EL (cell line): ENCODE measurements around the gene ZNF132.
"Not testable (repeated sequence)": the region's sequence is repeated elsewhere in the genome, so short reads cannot be mapped to it uniquely, and the experiment has no call there.

ENCODE experiments used
- DNase-seq: peaks from one replicate; pipeline ENCODE4 v3.0.0-alpha.2; 2016

Gene ZNF132

GRCh38 chr19:58466760-58467589 is 27.0 kb upstream of the ZNF132 start, which contains the start of gene ZNF324:
ZNF324 (plus strand) TSS chr19:58467080; CDS start chr19:58469186, 2,106 bp downstream.
- peak; percentile 94 for DNase-seq

- no peak for DNase-seq
These were observed 26.3 kb upstream of the ZNF132 start for GRCh38 chr19:58466089-58466759.

- no peak for DNase-seq
These were observed 20.1 kb upstream of the ZNF132 start for GRCh38 chr19:58460039-58460438.

- no peak for DNase-seq
These were observed 16.2 kb upstream of the ZNF132 start for GRCh38 chr19:58456111-58456510.

- DNase-seq: no peak
These were observed 15.4 kb upstream of the ZNF132 start for GRCh38 chr19:58455306-58455705.

GRCh38 chr19:58453743-58454142 is 13.8 kb upstream of the ZNF132 start:
- DNase-seq: no peak

GRCh38 chr19:58451358-58452101 is 11.6 kb upstream of the ZNF132 start, which contains the start of gene ZNF324B:
ZNF324B (plus strand) TSS chr19:58451622; CDS start chr19:58453702, 2,080 bp downstream.
- peak; percentile 95 for DNase-seq

- DNase-seq: no peak
These were observed 11.0 kb upstream of the ZNF132 start for GRCh38 chr19:58450856-58451357.

GRCh38 chr19:58449980-58450379 is 10.0 kb upstream of the ZNF132 start:
- not testable (repeated sequence) for DNase-seq

- DNase-seq: not testable (repeated sequence)
These were observed 8.9 kb upstream of the ZNF132 start for GRCh38 chr19:58448860-58449259.

GRCh38 chr19:58442986-58443385 is 3.0 kb upstream of the ZNF132 start:
- DNase-seq: not testable (repeated sequence)

GRCh38 chr19:58440556-58440955 is 603 bp upstream of the ZNF132 start:
- no peak for DNase-seq

GRCh38 chr19:58434217-58434616 is 5.7 kb downstream of the ZNF132 start:
- DNase-seq: no peak

- DNase-seq: no peak
These were observed 10.2 kb downstream of the ZNF132 start for GRCh38 chr19:58429745-58430144.

- DNase-seq: no peak
These were observed 11.3 kb downstream of the ZNF132 start for GRCh38 chr19:58428617-58429016.

GRCh38 chr19:58417071-58417470 is 22.9 kb downstream of the ZNF132 start:
- no peak for DNase-seq

GRCh38 chr19:58416604-58417003 is 23.3 kb downstream of the ZNF132 start:
- no peak for DNase-seq

GRCh38 chr19:58409010-58409790 is 30.8 kb downstream of the ZNF132 start:
- peak; percentile 53 for DNase-seq

- peak; percentile 93 for DNase-seq
These were observed 31.6 kb downstream of the ZNF132 start, which contains the start of gene ZNF584 for GRCh38 chr19:58408152-58409009. ZNF584 (plus strand) TSS chr19:58408649; CDS start chr19:58409148, 499 bp downstream.

GRCh38 chr19:58407658-58408151 is 32.2 kb downstream of the ZNF132 start:
- no peak for DNase-seq
